Neural cell (in vitro differentiated cells): ENCODE data around the gene VPS13D. TPM values are rescaled to one million over a fixed set of nuclear protein-coding genes. Genes with fewer than 3 reads are reported as not detected.

Experiments used
- H2AFZ ChIP-seq: fragments of 200-600, 300-800 bp; sonication (generic), shearing (Covaris generic); 2 replicates; pipeline ENCODE4 v1.6.0; 2014; ENCODE audit warnings: low read depth, mild to moderate bottlenecking, antibody characterized with exemption, low read length, moderate library complexity
- H3F3A ChIP-seq: fragments of 200-600 bp; shearing (Covaris generic); 2 replicates; pipeline ENCODE4 v1.6.1; 2016; ENCODE audit warnings: mild to moderate bottlenecking, moderate library complexity, mixed read lengths, antibody characterized with exemption, low read length; ENCODE audit not compliant: insufficient read depth, poor library complexity, severe bottlenecking
- H3K27ac ChIP-seq: fragments of 200-600, 300-800 bp; sonication (generic), shearing (Covaris generic); 2 replicates; pipeline ENCODE4 v1.5.1; 2014; ENCODE audit warnings: mild to moderate bottlenecking, low read length, moderate library complexity
- H3K27me3 ChIP-seq: fragments of 300-800, 200-600 bp; sonication (generic), shearing (Covaris generic); 2 replicates; pipeline ENCODE4 v1.6.0; 2014; ENCODE audit warnings: mild to moderate bottlenecking, low read depth, low read length, moderate library complexity; ENCODE audit not compliant: insufficient read depth
- H3K36me3 ChIP-seq: fragments of 300-800, 200-600 bp; sonication (generic), shearing (Covaris generic); 2 replicates; pipeline ENCODE4 v1.5.1; 2014; ENCODE audit warnings: mild to moderate bottlenecking, antibody characterized with exemption, low read length, moderate library complexity; ENCODE audit not compliant: insufficient read depth
- H3K4me2 ChIP-seq: fragments of 300-800, 200-600 bp; sonication (generic), shearing (Covaris generic); 2 replicates; pipeline ENCODE4 v1.6.0; 2014; ENCODE audit warnings: mild to moderate bottlenecking, low read length
- H3K4me3 ChIP-seq: fragments of 300-800, 200-600 bp; sonication (generic), shearing (Covaris generic); 2 replicates; pipeline ENCODE4 v1.5.1; 2014; ENCODE audit warnings: mild to moderate bottlenecking, low read length, moderate library complexity
- H3K79me2 ChIP-seq: fragments of 200-600 bp; shearing (Covaris generic); replicated peaks from 2 replicates; pipeline ENCODE4 v1.6.0; 2014; ENCODE audit warnings: mild to moderate bottlenecking, low read length, moderate library complexity; ENCODE audit not compliant: insufficient read depth
- H3K9ac ChIP-seq: fragments of 300-800, 200-600 bp; sonication (generic), shearing (Covaris generic); 2 replicates; pipeline ENCODE4 v1.6.1; 2016; ENCODE audit warnings: mild to moderate bottlenecking, low read length, mixed read lengths
- H3K9me2 ChIP-seq: fragments of 200-600 bp; shearing (Covaris generic); 2 replicates; pipeline ENCODE4 v1.6.1; 2016; ENCODE audit warnings: mild to moderate bottlenecking, low read length, mixed read lengths; ENCODE audit not compliant: insufficient read depth
- H3K9me3 ChIP-seq: fragments of 200-600, 300-800 bp; sonication (generic), shearing (Covaris generic); 2 replicates; pipeline ENCODE4 v1.6.1; 2016; ENCODE audit warnings: mild to moderate bottlenecking, mixed run types, low read length, moderate library complexity, mixed read lengths
- H4K20me1 ChIP-seq: fragments of 200-600 bp; shearing (Covaris generic); 2 replicates; pipeline ENCODE4 v1.6.1; 2016; ENCODE audit warnings: mild to moderate bottlenecking, mixed run types; ENCODE audit not compliant: insufficient read depth
- CTCF ChIP-seq: fragments of 450-650 bp; IDR thresholded peaks from 2 replicates; pipeline ENCODE4 v1.5.1; 2014; ENCODE audit warnings: antibody characterized with exemption, mild to moderate bottlenecking, moderate library complexity; ENCODE audit not compliant: poor library complexity, severe bottlenecking
- EP300 ChIP-seq: fragments of 450-650 bp; conservative IDR thresholded peaks from 2 replicates; pipeline ENCODE4 v1.6.1; 2014; ENCODE audit warnings: antibody characterized with exemption, mild to moderate bottlenecking, moderate library complexity; ENCODE audit not compliant: poor library complexity, severe bottlenecking
- EZH2 ChIP-seq: fragments of 200-600, 300-800 bp; shearing (Covaris generic), sonication (generic); IDR thresholded peaks from 2 replicates; pipeline ENCODE4 v1.6.1; 2014; ENCODE audit warnings: antibody characterized with exemption, low read length, borderline replicate concordance, mild to moderate bottlenecking; ENCODE audit not compliant: insufficient read depth, poor library complexity, severe bottlenecking
- MXI1 ChIP-seq: fragments of 450-650 bp; conservative IDR thresholded peaks from 2 replicates; pipeline ENCODE4 v1.6.1; 2014; ENCODE audit warnings: antibody characterized with exemption, mild to moderate bottlenecking; ENCODE audit not compliant: poor library complexity, severe bottlenecking
- POLR2AphosphoS5 ChIP-seq: IDR thresholded peaks from 2 replicates; pipeline ENCODE4 v1.6.1; 2012
- RAD21 ChIP-seq: fragments of 450-650 bp; conservative IDR thresholded peaks from 2 replicates; pipeline ENCODE4 v1.6.1; 2014; ENCODE audit warnings: antibody characterized with exemption, mild to moderate bottlenecking, moderate library complexity
- REST ChIP-seq: IDR thresholded peaks from 2 replicates; pipeline ENCODE4 v1.6.1; 2012; ENCODE audit warnings: borderline replicate concordance
- SMC3 ChIP-seq: fragments of 450-650 bp; conservative IDR thresholded peaks from 2 replicates; pipeline ENCODE4 v1.6.1; 2014; ENCODE audit warnings: antibody characterized with exemption, mild to moderate bottlenecking, moderate library complexity; ENCODE audit not compliant: poor library complexity
- TAF1 ChIP-seq: IDR thresholded peaks from 2 replicates; pipeline ENCODE4 v1.6.1; 2012; ENCODE audit warnings: low read depth
- polyA plus RNA-seq: library from polyadenylated mRNA; depleted of rRNA; stranded (reverse); fragments of >200 nt; gene quantifications from 2 replicates; pipeline ENCODE4 v1.2.3, GENCODE V29; 2014

VPS13D gene
- polyA plus RNA-seq, 1 donor from 2014 or later = 24.5 TPM

DNA sequence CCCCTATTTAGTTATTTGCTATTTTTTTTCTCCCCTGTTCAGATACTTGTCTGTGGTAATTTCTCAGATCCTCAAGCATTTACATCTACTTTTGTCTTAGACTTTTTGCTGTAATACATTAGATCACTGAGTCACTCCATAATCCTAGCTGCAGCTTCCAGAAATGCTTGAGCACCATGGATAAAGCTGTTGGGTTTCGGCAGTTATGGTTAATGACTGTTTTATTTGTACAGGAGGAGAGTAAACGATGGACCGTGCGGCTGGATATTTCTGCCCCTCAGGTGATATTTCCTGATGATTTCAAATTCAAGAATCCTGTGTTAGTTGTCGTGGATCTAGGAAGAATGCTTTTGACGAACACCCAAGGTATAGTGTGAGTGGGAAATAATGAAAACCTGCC lies 42.9 kb downstream of the VPS13D start:
- Histone ChIP-seq H3K9me3 (no peaks in the 10 kb centered on the region), H3K79me2 (no peaks in the 10 kb centered on the region), H3K9me2 (no peaks in the 10 kb centered on the region), H3K4me3 (no peak overlapping the region), H3K36me3 (peaks cover 5% of the 10 kb centered on the region), H3K4me2 (no peak overlapping the region), H3F3A (no peaks in the 10 kb centered on the region), H3K27ac (no peak overlapping the region), H2AFZ (no peak overlapping the region), H4K20me1 (no peaks in the 10 kb centered on the region), H3K27me3 (no peaks in the 10 kb centered on the region), H3K9ac (no peak overlapping the region)
- no peak for TF ChIP-seq POLR2AphosphoS5
- TF ChIP-seq CTCF = no peak
- TF ChIP-seq REST = no peak
- no peak for TF ChIP-seq EZH2
- TF ChIP-seq EP300 = no peak
- no peak for TF ChIP-seq RAD21
- TF ChIP-seq SMC3 = no peak
- no peak for TF ChIP-seq TAF1
- TF ChIP-seq MXI1 = no peak

- no peaks in the 10 kb centered on the region for H3K9me3 ChIP-seq
- H3F3A ChIP-seq = no peaks in the 10 kb centered on the region
- H4K20me1 ChIP-seq = no peaks in the 10 kb centered on the region
- no peak overlapping the region for H3K9ac ChIP-seq
- no peak for TF ChIP-seq MXI1
- TF ChIP-seq CTCF = peak; percentile 47
- peak; percentile 14 for TF ChIP-seq RAD21
- peak; percentile 27 for TF ChIP-seq SMC3
- no peak overlapping the region for H2AFZ ChIP-seq
- H3K27me3 ChIP-seq = no peaks in the 10 kb centered on the region
- no peaks in the 10 kb centered on the region for H3K79me2 ChIP-seq
- no peak overlapping the region for H3K4me3 ChIP-seq
- H3K9me2 ChIP-seq = no peaks in the 10 kb centered on the region
- H3K4me2 ChIP-seq = no peak overlapping the region
- no peak overlapping the region for H3K27ac ChIP-seq
- no peaks in the 10 kb centered on the region for H3K36me3 ChIP-seq
Observed at GRCh38 chr1:12275370-12275769, 45.5 kb downstream of the VPS13D start.
